ENCODE data around the gene C3orf85.
"Not testable (repeated sequence)": the region's sequence is repeated elsewhere in the genome, so short reads cannot be mapped to it uniquely, and the experiment has no call there.

The C3orf85 gene, protein sequence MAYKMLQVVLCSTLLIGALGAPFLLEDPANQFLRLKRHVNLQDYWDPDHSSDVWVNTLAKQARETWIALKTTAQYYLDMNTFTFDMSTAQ

DNA sequence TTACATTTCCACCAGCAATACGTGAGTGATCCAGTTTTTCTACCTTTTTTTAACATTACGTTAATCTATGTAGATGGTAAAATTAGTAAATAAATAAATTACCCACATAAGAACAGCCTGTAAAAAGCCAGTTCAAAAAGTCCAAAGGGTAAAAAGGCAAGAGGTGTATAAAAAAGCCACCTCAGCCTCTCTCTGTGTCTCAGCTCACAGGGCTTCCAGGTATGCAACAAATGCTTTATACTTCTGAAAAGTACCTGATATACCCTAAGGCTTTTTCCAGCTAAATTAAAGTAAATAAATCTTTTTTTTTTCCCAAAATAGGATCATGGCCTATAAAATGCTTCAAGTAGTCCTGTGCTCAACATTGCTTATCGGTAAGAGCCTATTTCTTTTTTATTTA, at the start of gene C3orf85:
Gene C3orf85 (plus strand): TSS at position 197 of the 400 bp plus-strand sequence. CDS start 129 bp downstream, at position 326.
- no peak for DNase-seq (ENCODE audit: low read depth in 2 of 2)

DNA sequence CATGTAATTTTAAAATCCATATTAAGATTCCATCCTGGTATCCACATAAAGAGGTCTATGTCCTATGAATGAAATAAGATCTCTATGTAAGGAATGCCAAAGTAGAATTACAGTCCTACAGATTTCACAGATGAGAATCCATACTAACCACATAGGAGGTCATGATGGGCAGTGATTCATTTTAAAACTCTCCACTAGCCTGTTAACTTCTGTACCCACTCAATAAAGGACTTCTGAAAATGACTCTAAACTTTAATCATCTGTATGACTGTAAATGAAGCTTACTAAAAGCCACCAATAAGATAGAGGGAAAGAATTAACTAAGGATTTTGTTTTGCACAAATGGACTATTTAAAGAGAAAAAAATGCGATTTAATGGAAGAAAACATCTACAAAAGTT, 47.3 kb upstream of the C3orf85 start:
- no peak for DNase-seq (ENCODE audit: low read depth in 2 of 2)

DNA sequence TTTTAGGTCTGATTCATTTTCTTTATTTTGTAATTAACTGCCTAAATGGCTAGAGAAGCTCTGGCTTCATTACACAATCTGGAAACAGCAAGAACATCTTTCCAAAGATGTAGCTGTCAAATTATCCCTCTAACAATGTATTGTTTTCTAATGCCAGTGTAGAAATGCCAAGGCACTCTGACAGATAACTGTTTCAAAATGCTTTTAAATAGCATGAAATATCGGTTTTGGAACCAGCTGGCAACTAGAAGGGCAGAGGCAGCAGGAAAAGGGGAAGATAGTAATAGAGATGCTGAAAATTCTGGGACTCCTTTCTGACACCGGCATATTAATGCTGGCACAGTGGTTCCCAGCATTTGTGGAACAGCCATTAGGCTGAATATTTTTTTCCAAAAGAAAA, 44.7 kb upstream of the C3orf85 start:
- no peak for DNase-seq (ENCODE audit: low read depth in 2 of 2)

DNA sequence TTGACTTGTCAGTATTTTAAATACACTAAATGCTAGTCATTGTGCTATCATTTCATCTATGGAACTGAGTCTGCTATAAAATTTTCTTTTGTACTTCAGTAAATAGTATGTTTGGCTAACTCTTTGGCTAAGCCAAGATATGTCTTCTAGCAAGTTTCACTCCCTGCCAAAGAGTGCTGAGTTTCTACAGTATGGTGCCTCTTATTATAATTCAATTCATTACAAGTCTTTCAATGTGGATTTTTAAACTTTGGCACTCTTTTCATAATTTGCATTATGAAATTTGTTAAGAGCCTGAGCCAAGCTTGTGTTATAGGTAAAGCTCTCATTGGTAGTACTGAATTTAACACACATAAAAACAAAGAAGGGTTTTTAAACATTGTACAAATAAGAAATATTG, 43.0 kb upstream of the C3orf85 start:
- no peak for DNase-seq (ENCODE audit: low read depth in 2 of 2)

DNA sequence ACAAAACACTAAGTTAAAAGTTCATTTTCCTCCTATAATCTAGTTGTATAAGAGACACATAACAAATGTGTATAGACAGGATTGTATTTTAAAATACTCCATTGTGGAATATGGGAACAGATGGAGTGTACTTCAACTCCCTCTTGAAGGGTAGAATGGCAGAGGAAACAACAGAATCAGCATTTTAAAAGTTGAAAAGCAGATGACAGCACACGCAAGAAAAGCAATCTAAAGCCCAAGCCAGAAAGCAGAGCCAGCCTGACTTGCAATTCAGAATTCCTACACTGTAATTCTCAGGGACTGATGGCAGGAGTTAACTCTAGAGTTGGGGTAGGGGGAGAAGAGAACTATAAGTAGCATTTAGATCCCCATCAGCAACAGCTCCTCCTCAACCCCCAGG, 41.4 kb upstream of the C3orf85 start:
- DNase-seq (ENCODE audit: low read depth in 2 of 2), result no peak

DNA sequence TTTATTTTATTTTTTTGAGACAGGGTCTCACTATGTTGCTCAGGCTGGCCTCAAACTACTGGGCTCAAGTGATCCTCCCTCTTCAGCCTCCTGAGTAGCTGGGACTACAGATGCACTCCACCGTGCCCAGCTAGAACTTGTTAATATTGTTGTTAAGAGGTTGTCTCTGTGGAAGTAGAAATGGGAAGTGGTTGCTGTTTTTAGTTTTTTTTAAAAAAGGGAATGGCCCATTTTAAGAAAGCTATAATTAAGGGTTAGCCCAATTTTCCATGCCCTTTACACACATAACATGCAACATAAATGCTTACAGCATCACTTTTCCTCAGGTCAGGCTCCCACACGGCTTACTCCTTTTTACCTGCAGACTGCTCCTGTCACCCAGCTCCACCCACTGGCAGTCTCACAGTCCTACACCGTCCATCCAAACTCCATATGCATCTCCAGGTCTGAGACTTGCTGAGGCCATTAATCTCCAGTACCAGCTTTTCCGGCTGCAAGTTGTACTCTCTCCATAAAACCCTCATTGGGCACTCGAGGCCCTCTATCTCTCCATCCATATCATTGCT, 38.4 kb upstream of the C3orf85 start:
- DNase-seq (ENCODE audit: low read depth in 2 of 2), result no peak

DNA sequence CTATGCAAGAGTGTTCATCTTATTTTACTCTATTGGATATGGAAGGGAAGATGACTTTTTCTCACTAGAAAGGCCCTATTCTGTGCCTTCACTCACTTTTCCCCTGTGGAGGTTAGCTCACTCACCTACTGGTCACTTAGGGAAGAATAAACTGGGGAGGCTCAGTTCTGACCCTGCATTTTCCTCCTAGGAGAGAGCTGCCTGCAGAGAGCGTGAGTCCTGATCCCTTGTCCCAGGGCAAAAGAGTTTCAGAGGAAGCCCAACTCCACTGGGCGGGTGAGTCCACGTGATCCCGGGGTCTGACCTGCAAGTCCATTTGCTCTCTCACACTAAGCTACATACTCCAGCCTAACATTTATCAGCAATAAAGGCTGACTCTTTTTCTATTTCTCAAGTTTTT, 26.9 kb upstream of the C3orf85 start:
- no peak for DNase-seq (ENCODE audit: low read depth in 2 of 2)

DNA sequence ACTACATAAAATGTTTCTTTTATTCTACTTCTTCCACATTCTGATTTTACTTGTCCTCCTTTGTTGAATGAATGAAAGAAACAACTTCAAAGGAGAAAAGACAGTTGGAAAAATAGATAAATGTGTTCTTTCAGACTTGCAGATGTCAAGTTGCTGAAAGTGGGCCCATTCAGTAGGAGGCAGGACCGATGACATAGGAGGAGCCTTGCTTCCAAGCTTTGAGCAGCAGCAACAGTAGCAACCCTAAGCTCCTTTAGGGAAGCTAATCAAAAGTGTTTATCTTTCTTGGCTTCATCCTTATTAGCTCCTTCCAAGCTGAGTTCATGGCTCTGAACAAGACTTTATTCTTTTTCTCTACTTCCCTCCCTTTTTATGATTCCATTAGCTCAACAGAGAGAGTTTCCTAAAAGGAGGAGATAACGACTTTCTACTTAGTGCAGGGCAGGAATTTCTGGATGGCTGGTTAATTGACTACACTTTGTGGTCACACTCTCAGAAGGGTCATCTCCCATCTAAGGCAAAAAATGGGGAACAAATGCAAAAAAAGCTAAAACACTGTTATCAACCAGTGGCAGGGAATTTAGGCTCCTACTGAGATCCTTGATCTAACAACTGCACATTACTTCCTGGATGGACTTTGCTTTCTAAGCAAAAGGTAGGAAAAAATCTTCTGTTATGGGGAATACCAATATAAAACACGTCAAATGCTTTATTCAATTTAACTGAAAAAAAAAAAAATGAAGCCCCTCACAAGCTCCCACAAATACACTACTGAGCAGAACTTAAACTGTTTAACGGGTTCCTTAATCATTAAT, 23.4 kb upstream of the C3orf85 start:
- no peak for DNase-seq (ENCODE audit: low read depth in 2 of 2)

DNA sequence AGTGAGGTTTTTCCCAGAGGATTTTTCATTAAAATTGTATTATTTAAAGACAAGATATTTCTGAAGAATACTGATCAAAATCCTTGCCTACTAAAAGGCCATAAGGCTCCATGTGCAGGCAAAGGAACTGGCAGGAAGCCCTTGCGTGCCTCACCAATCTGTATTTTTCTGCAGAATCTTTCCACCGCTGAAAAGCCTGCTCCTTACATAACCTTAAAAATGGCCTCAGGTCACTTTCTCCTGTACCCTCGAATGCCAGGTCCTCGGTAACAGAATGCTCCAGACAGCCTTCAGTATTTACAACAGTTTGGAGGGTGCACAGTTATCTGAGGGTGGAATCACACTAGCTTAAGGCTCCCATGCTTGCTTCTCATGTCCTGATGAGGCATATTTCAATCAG, 21.8 kb upstream of the C3orf85 start:
- no peak for DNase-seq (ENCODE audit: low read depth in 2 of 2)

DNA sequence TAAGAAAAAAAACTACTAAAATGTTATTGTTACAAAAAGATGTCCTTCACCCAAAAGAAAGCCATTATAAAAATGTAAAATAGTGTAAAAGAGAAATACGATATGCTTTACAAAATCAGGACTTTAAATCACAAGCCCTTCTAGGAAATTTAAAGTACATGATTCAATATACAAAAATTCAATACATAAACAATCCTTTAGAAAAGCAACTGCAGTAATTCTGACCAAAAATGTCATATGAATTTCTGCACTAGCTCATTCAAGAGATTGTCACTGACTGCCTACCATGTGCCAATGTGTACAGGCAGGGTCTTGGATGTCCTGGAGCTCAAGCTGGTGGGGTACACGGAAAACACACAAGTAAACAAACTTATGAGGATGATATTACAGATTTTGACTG, 21.1 kb upstream of the C3orf85 start:
- DNase-seq (ENCODE audit: low read depth in 2 of 2), result no peak

DNA sequence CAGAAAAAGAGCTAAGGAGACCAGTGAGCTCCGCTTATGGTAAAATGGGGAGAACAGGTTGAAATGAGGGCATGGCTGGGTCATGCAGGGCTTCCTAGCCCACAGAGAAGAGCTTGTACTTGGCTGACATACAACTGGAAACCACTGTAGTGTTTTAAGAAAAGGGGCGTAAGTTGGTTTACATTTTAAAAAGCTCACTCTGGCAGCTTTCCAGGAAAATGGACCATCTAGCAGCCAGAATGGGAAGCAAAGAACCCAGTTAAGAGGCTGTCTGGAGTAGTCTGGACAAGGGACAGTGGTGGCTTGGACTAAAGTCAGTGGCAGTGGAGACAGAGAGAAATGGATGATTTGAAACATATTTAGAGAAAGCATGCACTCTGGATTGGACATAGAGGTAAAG, 20.5 kb upstream of the C3orf85 start:
- DNase-seq (ENCODE audit: low read depth in 2 of 2), result no peak

DNA sequence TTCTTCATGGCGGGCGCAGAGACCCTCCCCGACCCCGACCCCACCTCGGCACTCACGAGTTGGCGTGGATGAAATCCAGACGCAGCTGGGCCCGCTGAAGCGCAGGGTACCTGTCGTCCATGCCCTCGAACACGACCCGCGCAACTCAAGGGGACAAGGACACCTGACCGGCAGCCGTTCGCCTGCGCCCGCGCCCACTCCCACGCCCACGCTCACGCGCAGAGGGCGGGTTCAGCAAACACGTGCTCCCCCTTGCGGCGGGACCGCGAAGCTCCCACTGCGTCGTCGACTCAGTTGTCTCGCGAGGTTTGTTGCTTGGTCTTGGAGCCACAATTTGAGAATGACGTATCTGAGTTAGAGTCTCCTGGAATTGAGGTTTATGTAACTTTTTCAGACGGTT, 18.6 kb upstream of the C3orf85 start, which contains the start of gene MORC1:
Gene MORC1 (minus strand): TSS at position 196 of the 400 bp plus-strand sequence. CDS start 75 bp downstream, at position 121.
- no peak for DNase-seq (ENCODE audit: low read depth in 2 of 2)

DNA sequence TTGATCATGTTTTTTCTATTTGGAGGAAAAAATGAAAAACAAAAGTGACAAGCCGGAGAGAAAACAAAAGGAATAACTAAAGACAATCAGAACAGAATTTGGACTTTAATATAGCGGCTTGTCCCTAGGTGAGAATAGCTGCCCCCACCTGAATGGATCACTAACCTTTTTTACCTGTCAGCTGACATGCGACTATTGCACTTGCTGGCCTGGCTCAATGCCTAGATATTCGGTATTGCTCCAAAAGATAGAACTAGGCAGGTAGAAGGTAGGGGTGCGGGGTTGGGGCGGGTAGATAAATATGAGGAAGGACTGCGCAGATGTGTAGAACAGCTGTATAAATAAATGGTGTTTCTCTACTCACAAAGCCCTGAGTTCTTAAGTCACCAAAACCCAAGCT, 17.9 kb upstream of the C3orf85 start:
- no peak for DNase-seq (ENCODE audit: low read depth in 2 of 2)

DNA sequence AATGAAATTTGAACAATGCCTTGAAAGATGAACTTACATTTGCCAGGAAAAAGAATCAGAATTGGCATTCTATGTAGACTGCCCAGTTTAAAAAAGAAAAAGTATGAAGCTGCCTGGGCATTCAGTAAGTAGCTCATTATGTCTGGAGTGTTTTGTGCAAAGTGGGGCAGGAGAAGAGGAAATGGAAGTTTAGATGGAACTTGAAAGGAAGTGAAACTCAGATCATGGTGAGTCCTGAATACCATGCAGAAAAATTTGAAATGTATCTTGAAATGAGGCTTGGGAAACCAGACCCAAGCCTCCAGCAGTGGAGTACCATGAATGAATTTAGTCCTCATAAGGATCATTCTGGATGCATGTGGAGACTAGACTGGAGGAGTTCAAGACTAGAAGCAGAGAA, 13.8 kb upstream of the C3orf85 start:
- DNase-seq (ENCODE audit: low read depth in 2 of 2), result no peak

DNA sequence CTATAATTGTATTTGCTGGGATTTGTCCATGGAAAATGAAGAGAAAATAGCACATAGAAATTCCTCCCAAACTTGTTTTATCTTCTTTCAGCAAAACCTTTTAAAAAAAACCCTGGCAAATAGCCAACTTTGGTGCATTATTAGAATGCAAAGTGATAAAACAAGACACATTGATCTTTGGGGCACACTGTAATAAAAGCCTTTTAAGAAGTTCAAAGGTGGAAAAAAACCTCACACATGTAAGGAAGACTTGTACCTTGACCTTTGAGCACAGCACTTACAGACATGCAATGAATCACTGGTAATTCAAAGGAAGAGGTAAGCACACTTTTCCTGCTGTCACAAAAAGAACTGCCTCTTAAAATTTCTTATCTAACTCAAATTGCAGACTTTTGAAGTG, 10.6 kb upstream of the C3orf85 start:
- no peak for DNase-seq (ENCODE audit: low read depth in 2 of 2)

DNA sequence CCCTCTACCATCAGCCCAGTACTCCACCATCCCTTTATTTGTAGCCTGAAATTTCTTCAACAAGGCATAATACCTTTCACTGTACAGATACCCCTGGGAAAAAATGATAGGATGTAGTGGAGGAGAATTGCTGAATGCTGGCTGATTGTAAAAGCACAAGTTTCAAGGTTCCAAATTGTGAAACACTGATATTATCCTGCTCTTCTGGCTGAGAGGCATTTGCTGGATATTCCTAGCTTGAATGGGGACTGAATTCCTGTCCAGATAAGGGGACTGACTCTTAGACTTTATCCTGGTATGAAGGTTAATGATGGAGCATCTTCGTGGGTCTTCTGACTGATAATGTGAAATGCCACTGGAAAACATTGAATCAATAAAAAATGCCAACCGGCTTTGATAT, 9.0 kb upstream of the C3orf85 start:
- no peak for DNase-seq (ENCODE audit: low read depth in 2 of 2)

DNA sequence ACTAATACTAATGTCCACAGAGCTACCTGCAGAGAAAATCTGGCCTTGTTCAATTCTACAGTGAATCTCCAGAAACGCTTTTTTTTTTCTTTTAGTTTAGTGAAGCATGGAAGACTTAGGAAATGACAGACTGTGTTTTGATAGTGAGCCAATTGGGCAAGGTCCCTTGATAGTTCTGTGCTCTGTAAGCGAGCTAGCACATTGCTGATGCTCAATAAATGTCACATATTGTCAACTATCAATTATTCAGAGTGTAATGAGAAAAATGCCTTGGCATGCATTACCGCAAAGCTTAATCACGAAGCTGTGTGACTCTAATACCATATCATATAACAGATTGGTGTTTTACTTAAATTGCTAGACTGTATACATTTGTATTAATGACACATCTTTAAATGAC, 5.2 kb upstream of the C3orf85 start:
- DNase-seq (ENCODE audit: low read depth in 2 of 2), result no peak

DNA sequence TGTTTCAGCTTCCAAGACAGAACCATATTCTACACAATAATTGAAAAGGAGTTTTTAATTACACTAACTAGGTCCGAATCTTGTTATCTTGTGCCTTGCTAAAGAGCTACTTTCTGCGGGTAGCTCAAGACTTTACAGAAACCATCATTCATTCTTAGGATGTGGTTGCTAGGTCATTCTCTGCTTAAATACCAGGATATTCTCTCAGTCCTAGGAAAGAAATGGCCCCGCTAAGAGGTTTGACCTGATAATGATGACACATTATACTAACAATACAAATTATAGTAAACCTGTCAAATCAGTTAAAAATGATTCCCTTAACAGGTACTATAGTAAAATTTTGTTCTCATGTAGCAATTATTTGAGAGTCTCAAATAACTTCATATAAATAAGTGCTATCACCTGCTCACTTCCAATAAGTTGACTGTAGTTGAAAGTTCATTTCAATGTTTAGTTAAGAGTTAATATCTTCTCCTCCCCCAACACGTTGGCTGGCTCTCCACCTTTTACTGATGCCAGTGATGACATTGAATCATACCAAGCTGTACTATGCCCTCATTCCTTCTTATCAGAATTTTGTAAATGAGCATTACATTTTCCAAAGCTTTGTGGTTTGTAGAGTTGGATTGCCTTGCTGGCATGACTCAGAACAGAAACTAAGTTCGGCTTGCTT, 3.6 kb upstream of the C3orf85 start:
- no peak for DNase-seq (ENCODE audit: low read depth in 2 of 2)

DNA sequence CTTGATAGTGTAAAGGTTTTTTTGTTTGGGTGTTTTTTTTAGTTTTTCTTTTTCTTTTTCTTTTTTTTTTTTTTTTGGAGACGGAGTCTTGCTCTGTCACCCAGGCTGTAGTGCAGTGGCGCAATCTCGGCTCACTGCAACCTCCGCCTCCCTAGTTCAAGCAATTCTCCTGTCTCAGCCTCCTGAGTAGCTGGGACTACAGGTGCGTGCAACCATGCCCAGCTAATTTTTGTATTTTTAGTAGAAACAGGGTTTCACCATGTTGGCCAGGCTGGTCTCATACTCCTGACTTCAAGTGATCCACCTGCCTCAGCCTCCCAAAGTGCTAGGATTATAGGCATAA, 3.1 kb upstream of the C3orf85 start:
- not testable (repeated sequence) for DNase-seq (ENCODE audit: low read depth in 2 of 2)

DNA sequence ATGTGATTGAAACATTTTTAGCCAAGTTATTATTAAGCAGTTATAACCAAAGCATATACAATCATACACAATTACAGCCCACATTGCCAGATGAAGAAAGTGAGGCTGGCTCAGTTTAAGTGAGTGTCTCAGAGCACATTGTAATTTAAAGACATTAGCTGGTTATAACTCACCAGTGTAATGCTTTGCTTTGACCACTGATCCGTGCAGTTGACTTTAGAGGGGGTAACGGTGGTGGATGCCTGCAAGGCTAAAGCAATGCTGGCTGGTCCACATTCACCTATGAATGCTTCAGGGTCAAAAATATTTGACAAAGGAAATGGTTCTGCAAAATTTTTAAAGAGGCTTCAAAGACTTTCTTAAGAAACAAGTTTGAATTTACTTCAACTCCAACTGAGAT, 1.2 kb downstream of the C3orf85 start:
- DNase-seq (ENCODE audit: low read depth in 2 of 2), result no peak

DNA sequence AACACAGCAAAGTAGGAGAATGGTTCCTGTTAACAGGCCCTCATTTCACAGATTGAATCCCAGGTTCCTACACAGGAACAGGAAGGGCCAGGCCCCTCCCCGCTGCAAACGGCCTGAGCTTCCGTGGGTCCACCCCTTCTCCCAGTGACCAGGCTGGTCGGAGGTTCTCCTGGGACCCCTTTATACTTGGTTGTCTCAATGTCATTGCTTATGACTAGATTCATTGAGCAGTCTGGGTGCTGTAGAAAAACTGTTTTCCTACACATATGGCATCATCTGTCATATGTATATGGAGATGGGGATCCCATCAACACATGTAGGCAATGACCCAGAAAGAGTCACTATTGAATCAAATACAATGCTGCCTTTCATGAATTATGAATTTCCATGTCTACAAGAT, 3.8 kb downstream of the C3orf85 start:
- no peak for DNase-seq (ENCODE audit: low read depth in 2 of 2)

DNA sequence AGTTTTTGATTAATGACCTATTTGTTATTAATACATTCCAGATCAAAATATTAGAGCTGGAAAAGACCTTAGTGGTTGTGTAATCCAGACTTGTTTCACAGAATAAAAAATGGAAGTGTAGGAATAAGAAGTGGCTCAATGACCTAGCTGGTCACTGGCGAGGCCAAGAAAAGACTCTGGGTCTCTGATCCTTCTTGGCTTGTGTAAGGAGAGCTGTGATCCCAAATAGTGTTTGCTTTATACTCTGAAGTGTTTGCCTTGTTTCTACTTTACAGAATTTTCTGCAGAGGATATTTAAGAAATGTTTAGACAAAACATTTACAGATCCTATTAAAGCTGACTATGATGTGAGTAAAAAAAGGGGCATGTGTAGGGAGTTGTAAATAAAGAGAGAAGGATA, 7.1 kb downstream of the C3orf85 start:
- DNase-seq (ENCODE audit: low read depth in 2 of 2), result no peak

DNA sequence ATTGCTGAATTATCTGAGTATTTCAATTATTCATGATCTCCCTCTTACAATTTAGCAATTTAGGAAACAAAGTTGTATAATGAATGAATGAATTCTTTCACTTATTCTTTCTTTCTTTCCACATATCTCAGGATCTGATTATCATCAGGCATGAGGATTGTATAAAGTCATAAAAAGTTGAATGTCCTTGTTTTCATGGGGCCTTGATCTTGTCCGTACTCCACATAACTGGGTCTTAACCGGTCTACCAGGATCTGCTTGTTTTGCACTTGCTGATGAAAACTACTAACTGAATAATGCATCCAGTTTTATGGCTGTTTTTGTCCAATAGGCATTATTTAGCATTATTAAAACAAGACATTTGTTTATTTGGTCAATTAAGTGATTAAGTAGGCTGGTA, 12.6 kb downstream of the C3orf85 start:
- DNase-seq (ENCODE audit: low read depth in 2 of 2), result no peak

All from stimulated activated CD8-positive, alpha-beta memory T cell treated with anti-CD3 and anti-CD28 coated beads, Interleukin-7, amount 100 ng/mL, for 1 hour (primary cell).